H1 (cell line): ENCODE measurements around the gene CEP97.

Experiments used
- BRCA1 ChIP-seq: IDR thresholded peaks from 2 replicates; pipeline ENCODE4 v1.6.1; 2012; ENCODE audit warnings: low read depth, low read length, improper control_type of control experiment
- POLR2A ChIP-seq, 2 experiments: IDR thresholded peaks; 1 replicate in 1 of 2; 2 replicates in 1 of 2; pipeline ENCODE4 v1.6.1; 2011; ENCODE audit warnings: low read depth in 2 of 2, low read length in 2 of 2, mild to moderate bottlenecking in 2 of 2; ENCODE audit errors: control extremely low read depth in 1 of 2
- RFX5 ChIP-seq: IDR thresholded peaks from 2 replicates; pipeline ENCODE4 v1.6.1; 2011; ENCODE audit warnings: low read depth, low read length, improper control_type of control experiment, borderline replicate concordance
- SUZ12 ChIP-seq: fragments of 200-600 bp; sonication (generic); IDR thresholded peaks from 2 replicates; pipeline ENCODE4 v1.6.1; 2012; ENCODE audit warnings: mild to moderate bottlenecking, inconsistent platforms, low read length, moderate library complexity, mixed read lengths
- TF ChIP-seq, protein P1 (sequence below), 3 experiments: IDR thresholded peaks; 1 replicate in 2 of 3; 2 replicates in 1 of 3; pipeline versions ENCODE4 v1.5.1 to v1.6.1; 2011; ENCODE audit warnings: low read length in 3 of 3, mild to moderate bottlenecking in 3 of 3, inconsistent platforms in 2 of 3, low read depth in 1 of 3, moderate library complexity in 1 of 3; ENCODE audit not compliant: insufficient read depth in 1 of 3; ENCODE audit errors: control extremely low read depth in 1 of 3

GRCh38 chr3:101812895-101813294, 88.5 kb downstream of the CEP97 start:
- TF ChIP-seq, protein P1, sequence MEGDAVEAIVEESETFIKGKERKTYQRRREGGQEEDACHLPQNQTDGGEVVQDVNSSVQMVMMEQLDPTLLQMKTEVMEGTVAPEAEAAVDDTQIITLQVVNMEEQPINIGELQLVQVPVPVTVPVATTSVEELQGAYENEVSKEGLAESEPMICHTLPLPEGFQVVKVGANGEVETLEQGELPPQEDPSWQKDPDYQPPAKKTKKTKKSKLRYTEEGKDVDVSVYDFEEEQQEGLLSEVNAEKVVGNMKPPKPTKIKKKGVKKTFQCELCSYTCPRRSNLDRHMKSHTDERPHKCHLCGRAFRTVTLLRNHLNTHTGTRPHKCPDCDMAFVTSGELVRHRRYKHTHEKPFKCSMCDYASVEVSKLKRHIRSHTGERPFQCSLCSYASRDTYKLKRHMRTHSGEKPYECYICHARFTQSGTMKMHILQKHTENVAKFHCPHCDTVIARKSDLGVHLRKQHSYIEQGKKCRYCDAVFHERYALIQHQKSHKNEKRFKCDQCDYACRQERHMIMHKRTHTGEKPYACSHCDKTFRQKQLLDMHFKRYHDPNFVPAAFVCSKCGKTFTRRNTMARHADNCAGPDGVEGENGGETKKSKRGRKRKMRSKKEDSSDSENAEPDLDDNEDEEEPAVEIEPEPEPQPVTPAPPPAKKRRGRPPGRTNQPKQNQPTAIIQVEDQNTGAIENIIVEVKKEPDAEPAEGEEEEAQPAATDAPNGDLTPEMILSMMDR (IDR thresholded peaks at IDR 0.05; ENCODE audit: control extremely low read depth in 1 of 3, insufficient read depth in 1 of 3, low read depth in 1 of 3, low read length in 3 of 3) = no peak
- no peak for TF ChIP-seq POLR2A (IDR thresholded peaks at IDR 0.05; ENCODE audit: control extremely low read depth in 1 of 2, low read depth in 2 of 2, low read length in 2 of 2)
- no peak for TF ChIP-seq RFX5
- no peak for TF ChIP-seq SUZ12
- TF ChIP-seq BRCA1 = no peak
